HG03432 (cell line): ENCODE results near the gene EIF2B4.
A peak's percentile ranks its signal among the peaks of the same experiment; 100 is the strongest.

ENCODE experiments used
- ATAC-seq: cut with Tn5 transposase; IDR thresholded peaks from one replicate; pipeline ENCODE4 v1.9.1; 2021; ENCODE audit warnings: mild to moderate bottlenecking, moderate library complexity; ENCODE audit not compliant: unreplicated experiment

EIF2B4 gene

DNA sequence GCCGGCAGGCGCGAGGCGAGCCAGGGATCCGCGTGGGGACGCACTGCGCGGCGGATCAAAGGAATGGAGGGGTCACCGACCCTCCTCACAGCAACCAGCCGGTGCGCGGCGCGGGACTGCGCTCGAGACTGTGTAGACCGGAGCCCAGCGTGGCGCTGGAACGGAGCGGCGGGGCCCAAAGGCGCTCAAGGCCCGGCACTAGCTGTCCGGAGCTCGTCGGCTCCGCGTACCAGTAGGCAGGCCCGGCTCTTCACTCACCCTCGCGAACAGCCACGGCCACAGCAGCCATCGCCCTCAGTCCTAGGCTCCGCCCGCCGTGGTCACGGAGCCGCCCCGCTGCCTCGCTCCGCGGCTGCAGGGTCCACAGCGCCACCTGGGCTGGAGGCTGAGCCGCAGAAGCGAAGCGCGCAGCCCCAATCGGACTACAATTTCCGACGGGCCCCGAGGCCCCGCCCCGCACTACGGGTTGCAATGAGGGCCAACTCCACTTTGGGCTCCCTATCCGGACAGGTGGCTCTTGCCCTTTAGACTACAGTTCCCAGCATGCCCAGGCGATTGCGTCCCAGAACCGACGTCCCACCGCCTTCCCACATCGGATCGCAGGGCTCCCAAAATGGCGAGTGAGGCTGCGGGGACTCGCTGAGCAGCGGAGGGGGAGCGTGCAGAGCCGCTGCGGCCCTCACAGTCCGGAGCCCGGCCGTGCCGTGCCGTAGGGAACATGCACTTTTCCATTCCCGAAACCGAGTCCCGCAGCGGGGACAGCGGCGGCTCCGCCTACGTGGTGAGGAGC is at the start of gene EIF2B4, which contains the start of gene SNX17:
Gene EIF2B4 (minus strand): TSS at position 313 of the 790 bp plus-strand sequence. CDS start 24 bp downstream, at position 289.
Gene SNX17 (plus strand): TSS at position 591 of the 790 bp plus-strand sequence. CDS start 128 bp downstream, at position 719.
- ATAC-seq: peak; percentile 90

DNA sequence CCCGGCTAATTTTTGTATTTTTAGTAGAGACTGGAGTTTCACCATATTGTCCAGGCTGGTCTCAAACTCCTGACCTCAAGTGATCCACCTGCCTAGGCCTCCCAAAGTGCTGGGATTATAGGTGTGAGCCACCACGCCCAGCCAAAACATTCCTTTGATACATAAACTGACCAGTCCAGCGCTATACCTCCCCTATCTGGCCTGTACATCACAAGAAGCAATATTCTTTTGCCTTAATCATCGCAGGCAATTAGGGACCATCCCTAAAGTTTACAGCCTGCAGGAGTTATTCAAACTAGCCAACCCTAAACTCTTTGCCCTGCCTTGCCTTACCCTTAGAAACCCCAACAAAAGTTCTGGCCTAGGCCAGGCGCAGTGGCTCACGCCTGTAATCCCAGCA is 46.0 kb upstream of the EIF2B4 start:
- ATAC-seq: no peak

DNA sequence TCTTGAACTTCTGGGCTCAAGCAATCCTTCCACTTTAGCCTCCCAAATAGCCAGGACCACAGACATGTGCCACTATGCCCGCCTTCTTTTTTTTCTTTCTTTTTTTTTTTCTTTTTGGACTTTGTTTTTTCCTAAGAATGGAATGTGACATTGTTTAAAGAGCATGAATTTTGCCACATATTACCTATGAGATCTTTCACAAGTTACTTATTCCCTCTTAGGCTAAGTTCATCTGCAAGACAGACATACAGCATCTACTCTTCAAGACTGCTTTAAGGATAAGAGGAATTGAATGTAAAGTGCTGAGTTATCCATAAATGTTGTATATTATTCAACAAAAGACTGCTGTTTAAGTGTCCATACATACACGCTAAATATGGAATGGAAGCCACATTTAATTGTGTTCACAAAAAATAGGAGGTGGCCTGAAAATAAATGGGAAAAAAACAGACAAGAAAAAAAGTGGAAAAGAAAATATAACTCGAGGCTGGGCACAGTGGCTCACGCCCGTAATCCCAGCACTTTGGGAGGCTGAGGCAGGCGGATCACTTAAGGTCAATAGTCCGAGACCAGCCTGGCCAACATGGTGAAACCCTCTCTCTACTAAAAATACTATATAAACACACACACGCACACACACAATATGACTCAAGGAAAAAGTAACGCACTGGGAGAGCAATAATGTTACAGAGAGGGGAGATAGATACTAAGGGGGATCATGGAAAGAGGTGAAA is 42.4 kb upstream of the EIF2B4 start:
- no peak for ATAC-seq

DNA sequence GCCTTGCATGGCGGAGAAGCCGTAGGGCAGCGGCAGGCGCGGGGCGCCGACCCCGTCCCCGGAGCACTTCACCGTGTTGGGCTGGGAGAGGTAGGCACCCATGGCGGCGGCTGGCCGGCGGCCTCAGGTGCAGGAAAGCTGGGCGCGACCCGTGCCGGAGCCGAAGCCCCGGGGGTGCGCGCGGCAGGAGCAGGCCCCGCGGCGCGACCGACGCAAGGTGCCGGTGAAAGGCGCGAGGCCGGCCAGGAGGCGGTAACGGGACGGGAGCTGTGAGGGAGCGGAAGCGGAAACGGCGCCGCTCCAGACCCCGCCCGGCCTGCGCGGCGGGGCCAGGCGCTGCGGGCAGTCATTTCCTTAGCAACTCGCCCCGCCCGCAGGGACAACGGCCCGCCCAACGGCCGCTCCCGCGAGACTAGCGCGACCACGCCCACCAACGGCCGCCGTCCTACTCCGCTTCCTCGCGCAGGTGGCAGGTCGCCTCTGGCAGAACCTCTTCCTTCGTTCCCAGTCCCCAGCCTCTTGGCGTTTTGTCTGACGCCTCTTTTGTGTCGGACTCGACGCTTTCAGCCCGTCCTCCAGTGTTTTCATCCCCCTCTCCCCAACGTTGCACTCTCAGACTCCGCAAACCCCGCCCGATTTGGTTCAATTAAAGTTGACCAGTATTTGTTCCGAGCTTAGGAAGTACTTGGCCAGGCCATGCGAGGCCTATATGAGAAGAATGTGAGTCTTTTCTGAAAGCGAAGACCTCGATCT is 39.4 kb upstream of the EIF2B4 start, which contains the start of gene PPM1G:
Gene PPM1G (minus strand): TSS at position 271 of the 753 bp plus-strand sequence. CDS start 169 bp downstream, at position 102.
- ATAC-seq: peak; percentile 91

DNA sequence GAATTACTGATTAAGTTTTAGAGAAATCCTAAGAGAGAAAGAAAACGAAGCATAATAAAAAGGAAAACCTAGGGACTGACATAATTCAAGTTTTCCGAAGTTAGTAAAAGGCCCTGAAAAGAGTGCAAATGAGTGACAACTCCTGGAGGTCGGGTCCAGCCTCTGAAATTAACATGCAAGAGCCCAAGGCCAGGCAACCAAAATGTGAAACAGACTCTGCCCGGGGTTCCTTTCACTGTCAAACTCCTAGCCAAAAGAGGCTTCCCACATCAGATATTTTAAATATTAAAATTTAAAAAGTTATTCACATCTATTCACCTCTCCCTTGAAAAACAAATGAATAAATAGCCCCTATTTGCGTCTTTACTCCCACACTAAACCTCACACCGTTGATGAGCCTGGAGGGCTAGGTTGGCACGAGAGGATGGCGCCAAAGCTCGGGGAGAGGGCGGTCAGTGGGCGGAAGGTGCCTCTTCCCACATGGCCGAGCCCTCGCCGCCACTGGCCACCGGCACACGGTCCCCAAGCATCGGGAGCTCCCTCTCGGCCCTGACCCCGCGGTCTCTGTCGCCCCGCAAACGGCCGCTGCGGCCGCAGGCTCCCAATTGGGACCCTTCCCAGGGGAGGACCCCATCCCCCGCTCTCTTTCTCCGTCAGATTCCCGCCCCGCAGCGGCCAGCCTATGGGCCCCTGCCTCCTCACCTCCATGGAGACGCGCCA is 38.6 kb upstream of the EIF2B4 start:
- peak; percentile 33 for ATAC-seq

DNA sequence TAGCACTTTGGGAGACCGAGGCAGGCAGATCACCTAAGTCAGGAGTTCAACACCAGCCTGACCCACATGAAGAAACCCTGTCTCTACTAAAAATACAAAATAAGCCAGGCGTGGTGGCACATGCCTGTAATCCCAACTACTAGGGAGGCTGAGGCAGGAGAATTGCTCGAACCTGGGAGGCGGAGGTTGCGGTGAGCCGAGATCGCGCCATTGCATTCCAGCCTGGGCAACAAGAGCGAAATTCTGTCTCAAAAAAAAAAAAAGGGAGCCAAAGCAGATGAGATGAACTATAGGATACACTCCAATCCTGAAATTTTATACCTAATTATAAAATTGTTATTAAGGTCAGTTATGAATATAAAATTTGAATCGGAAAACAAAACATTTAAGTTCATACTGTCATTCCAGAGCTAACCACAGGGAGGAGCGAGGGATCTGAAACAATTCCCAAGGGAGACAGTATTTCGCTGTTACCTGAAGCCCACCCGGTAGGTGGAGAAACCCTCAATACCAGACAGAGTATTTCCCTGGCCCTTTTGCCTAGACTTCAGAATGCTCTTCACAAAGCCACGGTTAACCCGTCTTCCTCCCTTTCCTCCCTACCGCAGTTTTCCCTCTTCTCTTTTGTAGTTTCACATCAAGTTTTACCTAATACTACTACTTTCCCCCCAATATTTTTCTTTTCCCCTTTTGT is 37.8 kb upstream of the EIF2B4 start:
- no peak for ATAC-seq

DNA sequence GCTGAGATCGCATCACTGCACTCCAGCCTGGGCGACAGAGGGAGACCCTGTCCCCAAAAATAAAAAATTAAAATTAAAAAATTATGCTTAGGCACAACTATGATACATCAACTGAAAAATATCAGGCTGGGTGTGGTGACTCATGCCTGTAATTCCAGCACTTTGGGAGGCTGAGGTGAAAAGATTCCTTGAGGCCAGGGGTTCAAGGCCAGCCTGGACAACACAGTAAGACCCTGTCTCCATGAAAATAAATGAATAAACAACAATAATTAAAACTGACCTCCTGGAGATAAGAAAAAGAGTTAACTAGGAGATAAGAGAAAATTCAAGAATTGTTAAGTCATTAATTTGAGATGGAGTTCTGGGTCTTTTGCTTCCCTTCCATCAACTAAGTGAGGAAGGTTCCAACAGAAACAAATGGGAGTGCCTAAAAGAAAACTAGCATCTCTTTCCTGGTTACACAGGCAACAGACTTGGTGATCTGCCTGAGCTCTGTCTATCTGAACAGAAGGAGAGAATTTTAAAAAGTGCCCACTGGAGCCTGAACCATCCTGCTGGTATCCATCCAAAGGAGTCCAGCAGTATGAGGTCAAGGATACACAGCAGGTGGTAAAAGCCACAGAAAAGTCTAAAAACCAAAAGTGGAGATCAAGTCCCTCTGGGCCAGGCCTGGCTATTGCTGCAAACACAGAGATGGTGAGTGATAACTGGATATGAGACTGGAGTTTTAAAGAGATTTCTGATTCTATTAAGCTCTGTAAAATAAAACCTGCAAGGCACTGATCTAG is 30.4 kb upstream of the EIF2B4 start:
- ATAC-seq: no peak

DNA sequence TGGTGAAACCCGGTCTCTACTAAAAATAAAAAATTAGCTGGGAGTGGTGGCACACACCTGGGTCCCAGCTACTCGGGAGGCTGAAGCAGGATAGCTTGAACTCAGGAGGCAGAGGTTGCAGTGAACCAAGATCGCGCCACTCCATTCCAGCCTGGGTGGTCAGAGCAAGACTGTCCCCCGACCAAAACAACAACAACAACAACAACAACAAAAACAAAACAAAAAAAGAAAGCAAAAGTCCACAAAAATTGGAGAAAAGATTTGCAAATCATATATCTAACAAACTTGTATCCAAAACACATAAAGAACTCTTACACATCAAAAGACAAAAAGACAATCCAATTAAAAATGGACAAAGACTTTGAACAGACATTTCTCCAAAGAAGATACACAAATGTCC is 28.8 kb upstream of the EIF2B4 start:
- no peak for ATAC-seq

DNA sequence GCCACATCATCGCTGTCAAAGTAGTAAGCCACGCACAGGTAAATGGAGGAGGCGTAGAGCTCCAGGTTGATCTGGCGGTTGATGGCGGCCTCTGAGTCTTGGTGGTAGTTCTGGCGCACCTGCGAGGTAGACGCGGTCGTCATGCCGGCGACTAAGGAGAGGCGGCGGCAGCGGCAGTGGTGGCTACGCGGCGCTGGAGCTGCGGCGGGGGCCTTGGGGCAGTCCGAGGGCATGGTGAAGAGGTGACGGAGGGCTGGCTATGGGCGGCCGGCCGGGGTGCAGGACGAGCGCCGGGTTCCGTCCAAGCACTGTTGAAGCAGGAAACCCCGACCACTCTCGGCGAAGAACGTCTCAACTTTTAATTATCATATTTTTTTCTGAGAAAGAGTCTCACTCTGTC is 23.1 kb upstream of the EIF2B4 start:
- ATAC-seq: no peak

DNA sequence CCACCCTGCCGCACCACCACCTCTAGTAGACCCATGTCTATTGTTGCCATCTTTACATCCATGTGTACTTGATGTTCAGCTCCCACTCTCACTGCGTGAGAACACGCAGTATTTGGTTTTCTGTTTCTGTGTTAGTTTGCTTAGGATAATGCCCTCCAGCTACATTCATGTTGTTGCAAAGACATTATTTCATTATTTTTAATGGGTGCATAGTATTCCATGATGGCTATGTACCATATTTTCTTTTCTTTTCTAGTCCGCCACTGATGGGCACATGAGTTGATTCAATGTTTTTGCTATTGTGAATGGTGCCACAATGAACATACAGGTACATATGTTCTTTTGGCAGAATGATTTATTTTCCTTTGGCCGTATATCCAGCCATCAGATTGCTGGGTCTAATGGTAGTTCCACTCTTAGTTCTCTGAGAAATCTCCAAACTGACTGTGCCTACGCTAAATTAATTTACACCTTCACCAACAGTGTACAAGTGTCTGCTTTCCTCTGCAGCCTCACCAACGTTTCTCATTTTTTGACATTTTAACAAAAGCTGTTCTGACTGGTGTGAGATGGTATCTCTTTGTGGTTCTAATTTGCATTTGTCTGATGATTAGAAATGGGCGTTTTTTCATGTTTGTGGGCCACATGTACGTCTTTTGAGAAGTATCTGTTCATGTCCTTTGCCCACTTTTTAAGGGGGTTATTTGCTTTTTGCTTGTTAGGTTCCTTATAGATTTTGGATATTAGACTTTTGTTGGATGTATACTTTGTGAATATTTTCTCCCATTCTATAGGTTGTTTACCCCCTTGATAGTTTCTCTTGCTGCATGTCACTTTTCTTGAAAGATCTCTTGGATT is 20.9 kb upstream of the EIF2B4 start:
- no peak for ATAC-seq

DNA sequence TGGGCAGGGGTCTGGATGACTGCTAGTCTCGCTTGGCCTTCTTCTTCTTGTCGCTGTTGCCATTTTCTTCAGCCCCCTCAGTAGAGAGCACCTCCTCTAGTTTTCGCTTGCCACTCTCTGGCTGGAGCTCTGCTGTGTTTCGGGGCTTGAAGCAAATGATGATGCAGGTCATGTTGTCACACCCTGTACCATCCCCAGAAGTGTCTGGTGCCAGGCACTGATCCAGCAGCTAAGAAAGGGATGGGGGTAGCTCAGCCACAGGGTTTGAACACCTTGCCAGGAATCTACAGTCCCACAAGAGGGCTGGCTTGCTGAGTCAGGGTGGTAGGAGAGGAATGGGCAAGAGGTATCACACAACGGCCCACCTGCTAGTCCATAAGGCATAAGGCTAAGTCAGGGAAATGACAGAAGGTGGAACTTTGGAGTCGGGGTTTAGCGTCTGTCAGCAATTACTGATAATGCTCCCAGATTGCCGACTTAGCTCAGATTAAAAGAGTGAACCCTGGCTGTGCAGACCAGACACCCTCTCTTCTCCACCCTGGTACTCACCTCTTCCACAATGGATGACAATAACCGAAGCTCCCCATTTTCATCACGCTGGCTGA is 11.5 kb upstream of the EIF2B4 start:
- no peak for ATAC-seq

DNA sequence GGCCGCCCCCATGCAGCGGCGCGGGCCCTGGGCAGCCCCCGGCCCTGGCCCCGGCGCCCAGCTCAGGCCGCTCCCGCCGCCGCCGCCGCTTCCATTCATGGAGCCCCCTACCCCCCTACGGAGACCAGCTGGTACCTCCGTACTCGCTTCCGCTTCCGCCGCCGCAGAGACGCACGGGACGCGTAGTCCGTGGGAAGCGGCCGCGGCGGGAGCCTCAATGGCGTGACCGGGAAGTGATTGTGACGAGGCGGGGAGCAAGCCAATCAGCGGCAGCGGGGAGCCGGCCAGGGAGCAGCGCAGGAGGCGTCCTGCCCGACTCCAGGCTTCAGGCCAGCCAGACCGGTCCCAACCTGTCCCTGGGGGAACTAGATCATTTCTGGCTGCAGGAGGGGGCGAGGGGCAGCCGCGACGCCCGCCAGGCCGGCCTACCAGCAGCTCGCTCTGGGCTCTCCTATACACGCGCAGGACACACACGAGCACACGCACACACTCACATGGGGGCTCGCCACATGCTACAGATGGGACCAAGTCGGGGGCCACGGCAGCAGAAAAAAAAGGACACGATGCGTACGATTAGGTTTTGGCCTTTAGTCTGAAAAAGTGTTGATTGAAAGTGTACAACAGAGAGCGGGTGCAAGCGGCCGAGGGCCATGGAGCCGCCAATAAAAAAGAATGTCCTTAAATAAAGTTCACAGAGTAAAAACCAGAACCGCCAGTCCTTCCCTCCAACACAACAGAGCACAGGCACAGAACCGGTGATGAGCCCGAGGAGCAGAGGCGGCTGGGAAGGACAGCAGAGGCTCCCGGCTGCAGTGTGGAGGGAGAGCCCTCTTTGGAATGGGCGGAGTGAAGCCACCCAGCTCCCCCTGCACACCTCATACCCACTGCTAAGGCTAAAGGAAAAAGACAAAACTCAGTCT is 10.7 kb upstream of the EIF2B4 start, which contains the start of gene ZNF513:
Gene ZNF513 (minus strand): TSS at position 109 of the 920 bp plus-strand sequence. CDS start 208 bp downstream, outside the sequence.
- peak; percentile 80 for ATAC-seq

DNA sequence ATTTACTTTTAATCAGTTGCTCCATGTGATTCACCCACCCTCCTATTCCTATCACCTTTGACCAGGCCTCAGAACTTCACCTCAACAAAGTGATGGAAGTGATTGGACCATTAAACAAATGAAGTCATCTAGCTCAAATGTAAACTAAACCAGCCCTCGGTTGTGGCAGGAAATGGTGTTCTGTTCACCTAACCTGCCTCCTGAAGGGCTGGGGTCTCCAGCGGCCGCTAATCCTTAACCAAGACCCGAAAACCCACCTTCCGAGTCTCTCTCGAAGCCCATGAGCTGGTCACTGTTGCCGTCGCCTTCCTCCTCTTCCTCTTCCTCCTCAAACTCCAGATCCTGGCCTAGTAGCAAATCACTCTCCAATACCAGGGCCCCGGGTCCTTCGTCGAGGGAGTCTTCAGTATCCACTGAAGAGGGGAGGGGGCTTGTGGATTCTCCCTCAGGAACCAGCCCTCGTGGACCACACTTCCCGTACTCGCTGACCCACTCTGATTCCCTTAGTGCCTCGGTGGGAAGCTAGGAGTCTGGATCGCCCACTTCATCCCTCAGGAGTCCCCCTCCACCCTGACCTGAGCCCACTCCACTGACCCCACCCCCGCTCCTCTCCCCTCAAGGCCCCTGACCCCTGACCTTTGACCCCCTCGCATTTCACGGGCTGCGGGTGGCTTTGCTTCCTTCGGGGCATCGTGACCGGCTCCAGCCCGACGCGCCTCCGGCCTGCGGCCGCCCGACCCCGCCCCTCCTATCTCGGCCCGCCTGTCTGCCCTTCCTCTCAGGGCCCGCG is 9.9 kb upstream of the EIF2B4 start:
- no peak for ATAC-seq

DNA sequence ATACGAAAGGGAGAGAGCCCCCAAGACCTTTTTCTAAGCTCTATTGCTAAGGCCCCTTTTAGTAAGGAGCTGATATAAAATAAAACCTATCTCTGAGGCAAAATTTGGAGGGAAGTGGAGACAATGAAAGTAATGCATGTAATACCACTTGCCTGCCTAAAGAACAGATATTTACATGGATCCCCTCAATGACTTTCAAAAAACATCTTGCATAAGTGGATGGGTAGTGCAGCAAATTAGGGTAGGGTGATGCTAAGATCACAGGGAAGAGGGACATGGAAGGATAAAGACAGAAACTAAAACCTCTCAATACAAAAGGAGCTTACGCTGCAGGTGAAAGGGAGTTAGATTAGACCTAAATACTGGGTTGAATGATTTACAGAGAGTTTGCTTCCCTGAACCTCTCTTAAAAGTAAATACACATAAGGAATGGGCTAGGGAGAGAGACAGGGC is 9.3 kb upstream of the EIF2B4 start:
- no peak for ATAC-seq

DNA sequence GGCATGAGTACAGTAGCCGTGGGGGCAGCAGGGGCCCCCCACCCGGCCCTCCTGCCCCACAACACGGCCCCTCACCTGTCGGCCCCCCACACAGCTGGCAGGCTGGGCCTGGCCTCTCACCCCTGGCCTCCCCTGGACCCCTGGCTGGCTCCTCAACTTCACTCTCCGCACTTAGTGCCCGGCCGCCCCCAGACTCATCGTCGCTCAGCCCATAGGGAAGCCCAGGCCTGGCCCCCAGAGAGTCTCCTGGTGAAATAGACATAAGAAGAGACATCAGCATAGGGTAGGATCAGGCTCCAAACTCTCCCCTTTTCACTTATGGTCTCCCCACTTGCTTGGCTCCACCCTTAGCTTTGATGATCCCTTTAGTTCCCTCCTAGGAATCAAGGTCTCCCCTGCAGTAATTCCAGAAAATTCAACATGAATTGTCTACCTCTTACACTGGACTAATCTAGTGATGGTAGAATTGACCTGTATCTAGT is 8.7 kb upstream of the EIF2B4 start:
- no peak for ATAC-seq
